Pancreas (tissue), 10 donors: ENCODE measurements around the gene LHX5. TPM values are rescaled to one million over a fixed set of nuclear protein-coding genes. Genes with fewer than 3 reads are reported as not detected.

ENCODE experiments used
- ATAC-seq, 4 donors: fragments of 200-7000 bp; cut with Tn5 transposase; one replicate each; pipeline versions ENCODE4 v1.8.0 to v1.9.1; 2020; ENCODE audit warnings: mild to moderate bottlenecking in 4 of 4, moderate library complexity in 4 of 4
- DNase-seq, 6 donors: peaks; one replicate each; pipeline ENCODE4 v3.0.0-alpha.2; 2020
- FAIRE-seq: peaks from 2 replicates; lab custom pipeline; 2012; peaks lifted over from hg19 to GRCh38; lab: Jason Lieb, UNC
- H3K27ac ChIP-seq, 4 donors: fragments of 200-600 bp; sonication (generic); 1 replicate in 3 of 4; 2 replicates in 1 of 4; pipeline versions ENCODE4 v1.5.0 to v1.8.0; 2020
- H3K27me3 ChIP-seq, 4 donors: fragments of 200-600 bp; one replicate each; pipeline ENCODE4 v1.8.0; 2021
- H3K36me3 ChIP-seq, 3 donors: fragments of 200-600 bp; sonication (generic) in 1 of 3; one replicate each; pipeline versions ENCODE4 v1.5.0 to v1.8.0; 2020 to 2021
- H3K4me1 ChIP-seq, 3 donors: fragments of 200-600 bp; one replicate each; pipeline ENCODE4 v1.8.0; 2021
- H3K4me3 ChIP-seq, 4 donors: fragments of 200-600 bp; sonication (generic) in 2 of 4; one replicate each; pipeline versions ENCODE4 v1.5.0 to v1.8.0; 2020 to 2021
- H3K9me3 ChIP-seq, 4 donors: fragments of 200-600 bp; one replicate each; pipeline ENCODE4 v1.8.0; 2021
- WGBS, 2 donors: extraction: QIAGEN DNeasy Blood & Tissue Kit; methylation state at CpG; one replicate each; pipeline ENCODE4 v1.1.7; 2013; 5-methylcytosine and 5-hydroxymethylcytosine counted together
- intact Hi-C, 3 donors: fragments of 100-400 bp; cut with DNase I; formaldehyde crosslinking; loops; one replicate each; pipeline versions ENCODE4 v1.11.1 to v1.14.2; 2022
- polyA plus RNA-seq, 2 donors: library from polyadenylated mRNA; stranded (reverse); fragments of 200-250 nt; gene quantifications; one replicate each; pipeline ENCODE4 v1.2.3, GENCODE V29; 2013
- total RNA-seq, 6 donors: library from RNA; stranded (reverse); fragmentation: NEBNext Ultra II Directional in 4 of 6; extraction: Animal tissue kit (Norgen Biotek cat#: 25700) in 4 of 6; gene quantifications; one replicate each; pipeline versions ENCODE4 v1.2.1 to v1.2.4, GENCODE V29; 2021 to 2023
- TF ChIP-seq, protein P1 (sequence below), 4 donors: fragments of 200-600 bp; sonication (generic) in 3 of 4; IDR thresholded peaks; one replicate each; pipeline versions ENCODE4 v1.5.0 to v1.8.0; 2021; ENCODE audit warnings: antibody characterized with exemption in 4 of 4
- donor health status: healthy with polysubstance abuse.
- donor health status: DM: no; HTN: no; CAD: no; lungs with moderate emphysema.
- donor health status: DM: no; HTN: no; CAD: no.
- donor health status: control.
- donor health status: control.
- donor health status: Bipolar disorder and iron deficiency.
- donor health status: DM: yes; HTN: yes; CAD: no.
- donor health status: DM: no; HTN: no; CAD: no.
- donor health status: DM: no; HTN: no; CAD: no.
- donor health status: DM: yes; HTN: yes; CAD: no.

LHX5 gene
- total and polyA plus RNA-seq, 8 donors: not detected

GRCh38 chr12:113512568-113512967 lies 40.9 kb upstream of the LHX5 start:
- H3K36me3 ChIP-seq: no peaks in the 10 kb centered on the region
- ATAC-seq (no peak), FAIRE-seq (no peak), DNase-seq (no peak)
- no peak overlapping the region for H3K27ac ChIP-seq
- no peaks in the 10 kb centered on the region for H3K4me1 ChIP-seq
- WGBS, 2 donors: 7 to 18% methylated on average over 3 of the region's 3 CpGs
- no peak overlapping the region for H3K4me3 ChIP-seq
- peaks cover 0 to 12% (median 0%) of the 10 kb centered on the region in 4 donors for H3K27me3 ChIP-seq
- TF ChIP-seq, protein P1, sequence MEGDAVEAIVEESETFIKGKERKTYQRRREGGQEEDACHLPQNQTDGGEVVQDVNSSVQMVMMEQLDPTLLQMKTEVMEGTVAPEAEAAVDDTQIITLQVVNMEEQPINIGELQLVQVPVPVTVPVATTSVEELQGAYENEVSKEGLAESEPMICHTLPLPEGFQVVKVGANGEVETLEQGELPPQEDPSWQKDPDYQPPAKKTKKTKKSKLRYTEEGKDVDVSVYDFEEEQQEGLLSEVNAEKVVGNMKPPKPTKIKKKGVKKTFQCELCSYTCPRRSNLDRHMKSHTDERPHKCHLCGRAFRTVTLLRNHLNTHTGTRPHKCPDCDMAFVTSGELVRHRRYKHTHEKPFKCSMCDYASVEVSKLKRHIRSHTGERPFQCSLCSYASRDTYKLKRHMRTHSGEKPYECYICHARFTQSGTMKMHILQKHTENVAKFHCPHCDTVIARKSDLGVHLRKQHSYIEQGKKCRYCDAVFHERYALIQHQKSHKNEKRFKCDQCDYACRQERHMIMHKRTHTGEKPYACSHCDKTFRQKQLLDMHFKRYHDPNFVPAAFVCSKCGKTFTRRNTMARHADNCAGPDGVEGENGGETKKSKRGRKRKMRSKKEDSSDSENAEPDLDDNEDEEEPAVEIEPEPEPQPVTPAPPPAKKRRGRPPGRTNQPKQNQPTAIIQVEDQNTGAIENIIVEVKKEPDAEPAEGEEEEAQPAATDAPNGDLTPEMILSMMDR (IDR thresholded peaks at IDR 0.05): no peak
- intact Hi-C loops: no loop called here
- no peaks in the 10 kb centered on the region for H3K9me3 ChIP-seq

GRCh38 chr12:113506867-113507266 lies 35.2 kb upstream of the LHX5 start:
- WGBS, 2 donors: 50 to 58% methylated on average over 2 of the region's 2 CpGs
- DNase-seq (no peak), ATAC-seq (no peak), FAIRE-seq (no peak)
- Histone ChIP-seq H3K9me3 (no peaks in the 10 kb centered on the region), H3K36me3 (no peaks in the 10 kb centered on the region), H3K27ac (no peak overlapping the region), H3K4me1 (no peaks in the 10 kb centered on the region), H3K27me3 (peaks cover 0 to 7% (median 0%) of the 10 kb centered on the region in 4 donors), H3K4me3 (no peak overlapping the region)
- TF ChIP-seq, protein P1 (IDR thresholded peaks at IDR 0.05): no peak
- intact Hi-C loops: no loop called here

GRCh38 chr12:113505941-113506340 lies 34.3 kb upstream of the LHX5 start:
- peaks cover 0 to 9% (median 0%) of the 10 kb centered on the region in 4 donors for H3K27me3 ChIP-seq
- H3K36me3 ChIP-seq: no peaks in the 10 kb centered on the region
- no peak for DNase-seq
- H3K9me3 ChIP-seq: no peaks in the 10 kb centered on the region
- TF ChIP-seq, protein P1 (IDR thresholded peaks at IDR 0.05): no peak
- no peak for FAIRE-seq
- WGBS, 2 donors: 40 to 43% methylated on average over 7 of the region's 7 CpGs
- no peaks in the 10 kb centered on the region for H3K4me1 ChIP-seq
- intact Hi-C loops: no loop called here
- no peak for ATAC-seq
- H3K4me3 ChIP-seq: no peak overlapping the region
- H3K27ac ChIP-seq: no peak overlapping the region

- DNase-seq (no peak), FAIRE-seq (no peak), ATAC-seq (no peak)
- Histone ChIP-seq H3K27ac (no peak overlapping the region), H3K27me3 (peaks cover 0 to 13% (median 0%) of the 10 kb centered on the region in 4 donors), H3K4me3 (no peak overlapping the region), H3K4me1 (no peaks in the 10 kb centered on the region), H3K9me3 (no peaks in the 10 kb centered on the region), H3K36me3 (no peaks in the 10 kb centered on the region)
- intact Hi-C loops: no loop called here
- 69 to 82% methylated on average over 8 of the region's 8 CpGs for WGBS, 2 donors
- TF ChIP-seq, protein P1 (IDR thresholded peaks at IDR 0.05): no peak
These were observed 33.2 kb upstream of the LHX5 start for GRCh38 chr12:113504917-113505316.

GRCh38 chr12:113500782-113501311 lies 29.2 kb upstream of the LHX5 start:
- intact Hi-C loops: no loop called here
- 11% methylated on average over 9 of the region's 9 CpGs for WGBS, 2 donors
- Histone ChIP-seq H3K9me3 (no peaks in the 10 kb centered on the region), H3K36me3 (no peaks in the 10 kb centered on the region), H3K4me3 (no peak overlapping the region), H3K27ac (no peak overlapping the region), H3K4me1 (no peaks in the 10 kb centered on the region), H3K27me3 (peaks cover 0 to 10% (median 0%) of the 10 kb centered on the region in 4 donors)
- no peak for ATAC-seq
- TF ChIP-seq, protein P1 (IDR thresholded peaks at IDR 0.05): no peak
- DNase-seq: no peak
- no peak for FAIRE-seq
